ENCODE measurements around the gene AGTPBP1.

- TF ChIP-seq, protein P1, sequence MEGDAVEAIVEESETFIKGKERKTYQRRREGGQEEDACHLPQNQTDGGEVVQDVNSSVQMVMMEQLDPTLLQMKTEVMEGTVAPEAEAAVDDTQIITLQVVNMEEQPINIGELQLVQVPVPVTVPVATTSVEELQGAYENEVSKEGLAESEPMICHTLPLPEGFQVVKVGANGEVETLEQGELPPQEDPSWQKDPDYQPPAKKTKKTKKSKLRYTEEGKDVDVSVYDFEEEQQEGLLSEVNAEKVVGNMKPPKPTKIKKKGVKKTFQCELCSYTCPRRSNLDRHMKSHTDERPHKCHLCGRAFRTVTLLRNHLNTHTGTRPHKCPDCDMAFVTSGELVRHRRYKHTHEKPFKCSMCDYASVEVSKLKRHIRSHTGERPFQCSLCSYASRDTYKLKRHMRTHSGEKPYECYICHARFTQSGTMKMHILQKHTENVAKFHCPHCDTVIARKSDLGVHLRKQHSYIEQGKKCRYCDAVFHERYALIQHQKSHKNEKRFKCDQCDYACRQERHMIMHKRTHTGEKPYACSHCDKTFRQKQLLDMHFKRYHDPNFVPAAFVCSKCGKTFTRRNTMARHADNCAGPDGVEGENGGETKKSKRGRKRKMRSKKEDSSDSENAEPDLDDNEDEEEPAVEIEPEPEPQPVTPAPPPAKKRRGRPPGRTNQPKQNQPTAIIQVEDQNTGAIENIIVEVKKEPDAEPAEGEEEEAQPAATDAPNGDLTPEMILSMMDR (conservative IDR thresholded peaks at IDR 0.05; ENCODE audit: low read length), result no peak
- no peak for TF ChIP-seq EZH2phosphoT487 (IDR thresholded peaks at IDR 0.05; ENCODE audit: borderline replicate concordance, low read depth, low read length)
These were observed 225.3 kb downstream of the AGTPBP1 start for GRCh38 chr9:85516455-85516854.
